HEK293T (cell line): ENCODE results near the gene USP9X.

Experiments
- ARNT ChIP-seq: fragments of 450-650 bp; IDR thresholded peaks from 2 replicates; pipeline ENCODE4 v1.6.1; 2017; ENCODE audit warnings: mild to moderate bottlenecking
- BHLHE40 ChIP-seq: fragments of 450-650 bp; IDR thresholded peaks from 2 replicates; pipeline ENCODE4 v1.6.1; 2016; ENCODE audit warnings: mild to moderate bottlenecking, moderate library complexity, borderline replicate concordance
- FOXK2 ChIP-seq: fragments of 450-650 bp; IDR thresholded peaks from 2 replicates; pipeline ENCODE4 v1.6.1; 2016; ENCODE audit warnings: mild to moderate bottlenecking
- L3MBTL2 ChIP-seq: fragments of 450-650 bp; conservative IDR thresholded peaks from 2 replicates; pipeline ENCODE4 v1.6.1; 2016; ENCODE audit warnings: mild to moderate bottlenecking
- LEF1 ChIP-seq: fragments of 450-650 bp; IDR thresholded peaks from 2 replicates; pipeline ENCODE4 v1.6.1; 2017; ENCODE audit warnings: mild to moderate bottlenecking, borderline replicate concordance
- NFRKB ChIP-seq: fragments of 450-650 bp; IDR thresholded peaks from 2 replicates; pipeline ENCODE4 v1.6.1; 2016; ENCODE audit warnings: mild to moderate bottlenecking, moderate library complexity
- SP1 ChIP-seq: fragments of 450-650 bp; IDR thresholded peaks from 2 replicates; pipeline ENCODE4 v1.6.1; 2017
- ZNF384 ChIP-seq: fragments of 450-650 bp; IDR thresholded peaks from 2 replicates; pipeline ENCODE4 v1.6.1; 2016

GRCh38 chrX:41265615-41266014 lies 180.4 kb downstream of the USP9X start:
- TF ChIP-seq L3MBTL2 = no peak
- no peak for TF ChIP-seq ARNT
- no peak for TF ChIP-seq SP1
- TF ChIP-seq ZNF384 = no peak
- TF ChIP-seq BHLHE40 = no peak
- no peak for TF ChIP-seq LEF1
- TF ChIP-seq FOXK2 = no peak
- no peak for TF ChIP-seq NFRKB
